ENCODE data around the gene PIAS4. TPM values are rescaled to one million over a fixed set of nuclear protein-coding genes. Genes with fewer than 3 reads are reported as not detected.

PIAS4 gene
- total RNA-seq, 2 experiments from 2014 or later: 34.2 to 35.6 TPM

- no peaks in the 10 kb centered on the region for H3K9me3 Mint-ChIP-seq (ENCODE audit: insufficient read depth)
- no peak for DNase-seq
- H3K4me3 Mint-ChIP-seq: no peak overlapping the region
- ATAC-seq: no peak
- H3K36me3 Mint-ChIP-seq (ENCODE audit: low read depth): peaks cover 21% of the 10 kb centered on the region
- ChIA-PET POLR2A (interaction anchor here (0.6 to 1.1 kb wide), 2 partner anchors 9 to 1257 kb away, joined by 3 read pairs; partner anchors contain the start of gene THOP1), CTCF (no interaction called here)
- no peak overlapping the region for H3K27ac Mint-ChIP-seq
- H3K27me3 Mint-ChIP-seq (ENCODE audit: low read depth): no peaks in the 10 kb centered on the region
- peaks cover 8% of the 10 kb centered on the region for H3K4me1 Mint-ChIP-seq (ENCODE audit: low read depth)
Measured at GRCh38 chr19:4042064-4042730, 34.7 kb downstream of the PIAS4 start.

- H3K27ac Mint-ChIP-seq: no peak overlapping the region
- CTCF ChIA-PET: no interaction called here
- no peaks in the 10 kb centered on the region for H3K27me3 Mint-ChIP-seq (ENCODE audit: low read depth)
- H3K9me3 Mint-ChIP-seq (ENCODE audit: insufficient read depth): no peaks in the 10 kb centered on the region
- peaks cover 23% of the 10 kb centered on the region for H3K36me3 Mint-ChIP-seq (ENCODE audit: low read depth)
- no peak overlapping the region for H3K4me3 Mint-ChIP-seq
- DNase-seq: no peak
- POLR2A ChIA-PET: no interaction called here
- H3K4me1 Mint-ChIP-seq (ENCODE audit: low read depth): peaks cover 8% of the 10 kb centered on the region
- ATAC-seq: no peak
Measured at GRCh38 chr19:4042731-4043082, 35.2 kb downstream of the PIAS4 start.

- CTCF ChIA-PET: no interaction called here
- H3K4me1 Mint-ChIP-seq (ENCODE audit: low read depth): peaks cover 8% of the 10 kb centered on the region
- DNase-seq (no peak), ATAC-seq (no peak)
- no peaks in the 10 kb centered on the region for H3K27me3 Mint-ChIP-seq (ENCODE audit: low read depth)
- no peak overlapping the region for H3K4me3 Mint-ChIP-seq
- no peaks in the 10 kb centered on the region for H3K9me3 Mint-ChIP-seq (ENCODE audit: insufficient read depth)
- H3K36me3 Mint-ChIP-seq (ENCODE audit: low read depth): peaks cover 23% of the 10 kb centered on the region
- H3K27ac Mint-ChIP-seq: no peak overlapping the region
- POLR2A ChIA-PET: no interaction called here
Measured at GRCh38 chr19:4043401-4043800, 35.9 kb downstream of the PIAS4 start.

- no peak overlapping the region for H3K27ac Mint-ChIP-seq
- H3K4me3 Mint-ChIP-seq: no peak overlapping the region
- no peaks in the 10 kb centered on the region for H3K9me3 Mint-ChIP-seq (ENCODE audit: insufficient read depth)
- CTCF ChIA-PET: interaction anchor here (0.7 to 2.0 kb wide), 2 partner anchors 96 to 358 kb away, joined by 3 to 7 read pairs; no protein-coding TSS in a partner anchor
- DNase-seq (no peak), ATAC-seq (no peak)
- H3K36me3 Mint-ChIP-seq (ENCODE audit: low read depth): peaks cover 23% of the 10 kb centered on the region
- H3K4me1 Mint-ChIP-seq (ENCODE audit: low read depth): peaks cover 8% of the 10 kb centered on the region
- no peaks in the 10 kb centered on the region for H3K27me3 Mint-ChIP-seq (ENCODE audit: low read depth)
- POLR2A ChIA-PET: no interaction called here
Measured at GRCh38 chr19:4043966-4044715, 36.6 kb downstream of the PIAS4 start.

- H3K4me1 Mint-ChIP-seq (ENCODE audit: low read depth): peaks cover 8% of the 10 kb centered on the region
- no peak overlapping the region for H3K4me3 Mint-ChIP-seq
- H3K27me3 Mint-ChIP-seq (ENCODE audit: low read depth): no peaks in the 10 kb centered on the region
- CTCF ChIA-PET: interaction anchor here (0.6 to 2.0 kb wide), 2 partner anchors 60 to 95 kb away, joined by 3 to 7 read pairs; partner anchors contain the start of gene EEF2
- POLR2A ChIA-PET: no interaction called here
- ATAC-seq (no peak), DNase-seq (no peak)
- no peaks in the 10 kb centered on the region for H3K9me3 Mint-ChIP-seq (ENCODE audit: insufficient read depth)
- no peak overlapping the region for H3K27ac Mint-ChIP-seq
- H3K36me3 Mint-ChIP-seq (ENCODE audit: low read depth): peaks cover 30% of the 10 kb centered on the region
Measured at GRCh38 chr19:4044990-4045465, 37.5 kb downstream of the PIAS4 start.

GRCh38 chr19:4045597-4046361 is 38.2 kb downstream of the PIAS4 start:
- ChIA-PET CTCF (interaction anchor here (0.6 to 2.0 kb wide), 2 partner anchors 61 to 95 kb away, joined by 3 to 7 read pairs; partner anchors contain the start of gene EEF2), POLR2A (no interaction called here)
- Mint-ChIP-seq H3K27me3 (ENCODE audit: low read depth) (no peaks in the 10 kb centered on the region), H3K27ac (no peak overlapping the region), H3K4me1 (ENCODE audit: low read depth) (peaks cover 13% of the 10 kb centered on the region), H3K4me3 (no peak overlapping the region), H3K36me3 (ENCODE audit: low read depth) (peaks cover 31% of the 10 kb centered on the region), H3K9me3 (ENCODE audit: insufficient read depth) (no peaks in the 10 kb centered on the region)
- DNase-seq (no peak), ATAC-seq (no peak)

- no peaks in the 10 kb centered on the region for H3K9me3 Mint-ChIP-seq (ENCODE audit: insufficient read depth)
- DNase-seq: no peak
- no peaks in the 10 kb centered on the region for H3K27me3 Mint-ChIP-seq (ENCODE audit: low read depth)
- H3K4me1 Mint-ChIP-seq (ENCODE audit: low read depth): peaks cover 16% of the 10 kb centered on the region
- peaks cover 33% of the 10 kb centered on the region for H3K36me3 Mint-ChIP-seq (ENCODE audit: low read depth)
- no peak overlapping the region for H3K27ac Mint-ChIP-seq
- no peak overlapping the region for H3K4me3 Mint-ChIP-seq
- CTCF ChIA-PET: interaction anchor here (2.0 kb wide), 1 partner anchor 94 kb away, joined by 7 read pairs; no protein-coding TSS in a partner anchor
- ATAC-seq: no peak
- POLR2A ChIA-PET: no interaction called here
Measured at GRCh38 chr19:4046362-4046691, 38.8 kb downstream of the PIAS4 start.

GRCh38 chr19:4046946-4047683 is 39.6 kb downstream of the PIAS4 start:
- H3K36me3 Mint-ChIP-seq (ENCODE audit: low read depth): peaks cover 39% of the 10 kb centered on the region
- H3K4me3 Mint-ChIP-seq: no peak overlapping the region
- H3K9me3 Mint-ChIP-seq (ENCODE audit: insufficient read depth): no peaks in the 10 kb centered on the region
- H3K27me3 Mint-ChIP-seq (ENCODE audit: low read depth): no peaks in the 10 kb centered on the region
- no peak for DNase-seq
- no peak for ATAC-seq
- POLR2A ChIA-PET: no interaction called here
- no peak overlapping the region for H3K27ac Mint-ChIP-seq
- CTCF ChIA-PET: no interaction called here
- peaks cover 19% of the 10 kb centered on the region for H3K4me1 Mint-ChIP-seq (ENCODE audit: low read depth)

GRCh38 chr19:4049432-4049831 is 41.9 kb downstream of the PIAS4 start:
- CTCF ChIA-PET: no interaction called here
- POLR2A ChIA-PET: no interaction called here
- no peak for DNase-seq
- Mint-ChIP-seq H3K4me3 (no peak overlapping the region), H3K4me1 (ENCODE audit: low read depth) (peaks cover 23% of the 10 kb centered on the region), H3K27me3 (ENCODE audit: low read depth) (no peaks in the 10 kb centered on the region), H3K36me3 (ENCODE audit: low read depth) (peaks cover 53% of the 10 kb centered on the region), H3K9me3 (ENCODE audit: insufficient read depth) (no peaks in the 10 kb centered on the region), H3K27ac (no peak overlapping the region)
- ATAC-seq: no peak

- Mint-ChIP-seq H3K27me3 (ENCODE audit: low read depth) (no peaks in the 10 kb centered on the region), H3K4me3 (no peak overlapping the region), H3K4me1 (ENCODE audit: low read depth) (peaks cover 22% of the 10 kb centered on the region), H3K27ac (peak overlapping the region; percentile 5), H3K36me3 (ENCODE audit: low read depth) (peaks cover 66% of the 10 kb centered on the region), H3K9me3 (ENCODE audit: insufficient read depth) (no peaks in the 10 kb centered on the region)
- CTCF ChIA-PET: no interaction called here
- POLR2A ChIA-PET: no interaction called here
- DNase-seq: no peak
- ATAC-seq: peak; percentile 12
Measured at GRCh38 chr19:4051175-4052101, 43.9 kb downstream of the PIAS4 start.
